ACC112 (cell line): ENCODE measurements around the gene UBASH3A.

ENCODE experiments used
- H2AFZ ChIP-seq: fragments of 200-600 bp; sonication (generic); one replicate; pipeline ENCODE4 v1.6.0; 2017; ENCODE audit warnings: antibody characterized with exemption, low read length; ENCODE audit not compliant: unreplicated experiment
- H3K27ac ChIP-seq: fragments of 200-600 bp; sonication (generic); 2 replicates; pipeline ENCODE4 v1.5.1; 2014; ENCODE audit warnings: low read depth, mild to moderate bottlenecking, antibody characterized with exemption, low read length, moderate library complexity
- H3K27me3 ChIP-seq: fragments of 200-600 bp; sonication (generic); 2 replicates; pipeline ENCODE4 v1.6.1; 2014; ENCODE audit warnings: mild to moderate bottlenecking, antibody characterized with exemption, low read length, moderate library complexity, mixed read lengths; ENCODE audit not compliant: insufficient read depth
- H3K36me3 ChIP-seq: fragments of 200-600 bp; sonication (generic); 2 replicates; pipeline ENCODE4 v1.6.1; 2016; ENCODE audit warnings: mild to moderate bottlenecking, antibody characterized with exemption, low read length, moderate library complexity, mixed read lengths; ENCODE audit not compliant: insufficient read depth
- H3K4me1 ChIP-seq: fragments of 200-600 bp; sonication (generic); one replicate; pipeline ENCODE4 v1.6.1; 2016; ENCODE audit warnings: low read length, mixed read lengths; ENCODE audit not compliant: insufficient read depth, unreplicated experiment, control insufficient read depth
- H3K4me3 ChIP-seq: fragments of 200-600 bp; sonication (generic); 2 replicates; pipeline ENCODE4 v1.5.1; 2014; ENCODE audit warnings: mild to moderate bottlenecking, low read depth, low read length
- H3K79me2 ChIP-seq: fragments of 200-600 bp; sonication (generic); one replicate; pipeline ENCODE4 v1.6.0; 2016; ENCODE audit warnings: low read length; ENCODE audit not compliant: control insufficient read depth, unreplicated experiment, insufficient read depth

Gene UBASH3A

GRCh38 chr21:42374864-42375499 is 28.7 kb upstream of the UBASH3A start:
- Histone ChIP-seq H2AFZ (no peak overlapping the region), H3K4me3 (no peak overlapping the region), H3K4me1 (no peaks in the 10 kb centered on the region), H3K36me3 (no peaks in the 10 kb centered on the region), H3K27me3 (peaks cover 69% of the 10 kb centered on the region), H3K27ac (no peak overlapping the region), H3K79me2 (no peaks in the 10 kb centered on the region)

- H2AFZ ChIP-seq = no peak overlapping the region
- H3K27ac ChIP-seq = no peak overlapping the region
- H3K4me1 ChIP-seq = no peaks in the 10 kb centered on the region
- H3K27me3 ChIP-seq = peaks cover 74% of the 10 kb centered on the region
- H3K4me3 ChIP-seq = no peak overlapping the region
- no peaks in the 10 kb centered on the region for H3K36me3 ChIP-seq
- no peaks in the 10 kb centered on the region for H3K79me2 ChIP-seq
Observed at GRCh38 chr21:42375506-42375905, 28.2 kb upstream of the UBASH3A start.

GRCh38 chr21:42375966-42376337 is 27.8 kb upstream of the UBASH3A start:
- Histone ChIP-seq H3K27ac (no peak overlapping the region), H3K36me3 (no peaks in the 10 kb centered on the region), H3K79me2 (no peaks in the 10 kb centered on the region), H3K27me3 (peaks cover 77% of the 10 kb centered on the region), H3K4me3 (no peak overlapping the region), H2AFZ (no peak overlapping the region), H3K4me1 (no peaks in the 10 kb centered on the region)

- Histone ChIP-seq H2AFZ (no peak overlapping the region), H3K4me1 (no peaks in the 10 kb centered on the region), H3K36me3 (no peaks in the 10 kb centered on the region), H3K79me2 (no peaks in the 10 kb centered on the region), H3K27me3 (peaks cover 80% of the 10 kb centered on the region), H3K27ac (no peak overlapping the region), H3K4me3 (no peak overlapping the region)
Observed at GRCh38 chr21:42376338-42376982, 27.2 kb upstream of the UBASH3A start.

- H3K4me1 ChIP-seq = no peaks in the 10 kb centered on the region
- H3K27ac ChIP-seq = no peak overlapping the region
- H3K36me3 ChIP-seq = no peaks in the 10 kb centered on the region
- no peaks in the 10 kb centered on the region for H3K79me2 ChIP-seq
- no peak overlapping the region for H2AFZ ChIP-seq
- H3K4me3 ChIP-seq = no peak overlapping the region
- peaks cover 83% of the 10 kb centered on the region for H3K27me3 ChIP-seq
Observed at GRCh38 chr21:42377211-42377950, 26.3 kb upstream of the UBASH3A start.

- H2AFZ ChIP-seq = no peak overlapping the region
- H3K27me3 ChIP-seq = peaks cover 77% of the 10 kb centered on the region
- no peaks in the 10 kb centered on the region for H3K36me3 ChIP-seq
- H3K4me3 ChIP-seq = no peak overlapping the region
- H3K4me1 ChIP-seq = no peaks in the 10 kb centered on the region
- no peak overlapping the region for H3K27ac ChIP-seq
- H3K79me2 ChIP-seq = no peaks in the 10 kb centered on the region
Observed at GRCh38 chr21:42377951-42378340, 25.8 kb upstream of the UBASH3A start.

GRCh38 chr21:42378418-42378817 is 25.3 kb upstream of the UBASH3A start:
- Histone ChIP-seq H3K4me3 (no peak overlapping the region), H3K27me3 (peaks cover 74% of the 10 kb centered on the region), H3K36me3 (no peaks in the 10 kb centered on the region), H2AFZ (no peak overlapping the region), H3K79me2 (no peaks in the 10 kb centered on the region), H3K4me1 (no peaks in the 10 kb centered on the region), H3K27ac (no peak overlapping the region)

- Histone ChIP-seq H2AFZ (no peak overlapping the region), H3K27me3 (peaks cover 62% of the 10 kb centered on the region), H3K79me2 (no peaks in the 10 kb centered on the region), H3K36me3 (no peaks in the 10 kb centered on the region), H3K27ac (no peak overlapping the region), H3K4me3 (no peak overlapping the region), H3K4me1 (no peaks in the 10 kb centered on the region)
Observed at GRCh38 chr21:42379426-42380215, 24.1 kb upstream of the UBASH3A start.

- no peak overlapping the region for H3K27ac ChIP-seq
- no peaks in the 10 kb centered on the region for H3K36me3 ChIP-seq
- no peaks in the 10 kb centered on the region for H3K79me2 ChIP-seq
Observed at GRCh38 chr21:42381347-42381984, 22.2 kb upstream of the UBASH3A start.

GRCh38 chr21:42382915-42383314 is 20.8 kb upstream of the UBASH3A start:
- H3K27ac ChIP-seq = no peak overlapping the region
- peaks cover 59% of the 10 kb centered on the region for H3K27me3 ChIP-seq
- no peaks in the 10 kb centered on the region for H3K36me3 ChIP-seq
- H3K4me3 ChIP-seq = no peak overlapping the region
- no peak overlapping the region for H2AFZ ChIP-seq
- H3K79me2 ChIP-seq = no peaks in the 10 kb centered on the region
- H3K4me1 ChIP-seq = no peaks in the 10 kb centered on the region

More at GRCh38 chr21:42381347-42381984, 22.2 kb upstream of the UBASH3A start:
- H3K4me1 ChIP-seq = no peaks in the 10 kb centered on the region
- no peak overlapping the region for H3K4me3 ChIP-seq
- peaks cover 60% of the 10 kb centered on the region for H3K27me3 ChIP-seq
- H2AFZ ChIP-seq = no peak overlapping the region
